PC-3 (cell line): ENCODE data around the gene RPP38. TPM values are rescaled to one million over a fixed set of nuclear protein-coding genes. Genes with fewer than 3 reads are reported as not detected.

Source experiments
- ATAC-seq: fragments of 200-7000 bp; cut with Tn5 transposase; 2 replicates; pipeline ENCODE4 v1.9.1; 2020; ENCODE audit warnings: mild to moderate bottlenecking, moderate library complexity
- BruUV-seq: library from RNA; stranded (reverse); fragments of 400-500 nt; replicated peaks from 2 replicates; lab custom pipeline; 2021; lab: Mats Ljungman, UMichigan
- CTCF ChIA-PET: fragments of 300-600 bp; sonication (Branson Sonifier 250); formaldehyde crosslinking; loops from one replicate; lab custom pipeline; 2022; ENCODE audit warnings: antibody characterized with exemption; lab: Charles Lee
- POLR2A ChIA-PET: fragments of 300-600 bp; sonication (Branson Sonifier 250); formaldehyde crosslinking; loops from one replicate; lab custom pipeline; 2022; ENCODE audit warnings: antibody characterized with exemption; ENCODE audit not compliant: unreplicated experiment; lab: Charles Lee
- DNase-seq: peaks from one replicate; pipeline ENCODE4 v3.0.0-alpha.2; 2015
- H2AFZ ChIP-seq: fragments of 300-600 bp; sonication (generic); 2 replicates; pipeline ENCODE4 v1.6.0; 2016; ENCODE audit warnings: antibody characterized with exemption, low read length
- H3F3A ChIP-seq: fragments of 300-600 bp; sonication (generic); one replicate; pipeline ENCODE4 v1.6.0; 2017; ENCODE audit warnings: antibody characterized with exemption, low read length, control low read depth, mild to moderate bottlenecking; ENCODE audit not compliant: unreplicated experiment
- H3K27ac ChIP-seq: fragments of 300-600 bp; sonication (generic); 2 replicates; pipeline ENCODE4 v1.5.1; 2016; ENCODE audit warnings: mild to moderate bottlenecking, low read length
- H3K27me3 ChIP-seq: fragments of 300-600 bp; sonication (generic); 2 replicates; pipeline ENCODE4 v1.6.1; 2016; ENCODE audit warnings: low read length, mixed read lengths
- H3K36me3 ChIP-seq: fragments of 300-600 bp; sonication (generic); 2 replicates; pipeline ENCODE4 v1.6.1; 2016; ENCODE audit warnings: low read depth, mixed run types, low read length, mixed read lengths
- H3K4me1 ChIP-seq: fragments of 300-600 bp; sonication (generic); 2 replicates; pipeline ENCODE4 v1.5.1; 2016; ENCODE audit warnings: low read length; ENCODE audit not compliant: insufficient read depth
- H3K4me2 ChIP-seq: fragments of 300-600 bp; sonication (generic); 2 replicates; pipeline ENCODE4 v1.6.0; 2016; ENCODE audit warnings: low read length
- H3K4me3 ChIP-seq: fragments of 300-600 bp; sonication (generic); 2 replicates; pipeline ENCODE4 v1.5.1; 2016; ENCODE audit warnings: mild to moderate bottlenecking, low read length, mixed read lengths
- H3K79me2 ChIP-seq: fragments of 300-600 bp; sonication (generic); 2 replicates; pipeline ENCODE4 v1.6.1; 2017; ENCODE audit warnings: low read length, mixed read lengths
- H3K9ac ChIP-seq: fragments of 300-600 bp; sonication (generic); 2 replicates; pipeline ENCODE4 v1.6.0; 2016; ENCODE audit warnings: mild to moderate bottlenecking, low read length
- H3K9me2 ChIP-seq: fragments of 300-600 bp; sonication (generic); replicated peaks from 2 replicates; pipeline ENCODE4 v1.6.1; 2016; ENCODE audit warnings: mixed run types, low read length, mixed read lengths
- H3K9me3 ChIP-seq: fragments of 300-600 bp; sonication (generic); 2 replicates; pipeline ENCODE4 v1.6.1; 2016; ENCODE audit warnings: low read length, mixed read lengths
- H4K20me1 ChIP-seq: fragments of 300-600 bp; sonication (generic); 2 replicates; pipeline ENCODE4 v1.6.1; 2016; ENCODE audit warnings: low read length, mixed read lengths
- CTCF ChIP-seq: fragments of 300-600 bp; sonication (generic); conservative IDR thresholded peaks from 2 replicates; pipeline ENCODE4 v1.5.1; 2017; ENCODE audit warnings: antibody characterized with exemption, low read depth, mild to moderate bottlenecking, low read length
- EZH2 ChIP-seq: fragments of 300-600 bp; sonication (generic); IDR thresholded peaks from one replicate; pipeline ENCODE4 v1.6.1; 2017; ENCODE audit warnings: antibody characterized with exemption, mild to moderate bottlenecking, low read length; ENCODE audit not compliant: unreplicated experiment
- EZH2phosphoT487 ChIP-seq: fragments of 300-600 bp; sonication (generic); IDR thresholded peaks from 2 replicates; pipeline ENCODE4 v1.6.1; 2018; ENCODE audit warnings: mild to moderate bottlenecking, antibody characterized with exemption, low read length, borderline replicate concordance
- intact Hi-C: fragments of 100-400 bp; cut with micrococcal nuclease; formaldehyde crosslinking; loops from 2 replicates; pipeline ENCODE4 v1.9.0; 2023
- total RNA-seq: library from RNA; depleted of rRNA; stranded (reverse); fragments of >200 nt; gene quantifications from 2 replicates; pipeline ENCODE4 v1.2.3, GENCODE V29; 2014

RPP38 gene
- total RNA-seq, 1 experiment from 2014 or later: 8.5 TPM

- H3K27me3 ChIP-seq: no peaks in the 10 kb centered on the region
- H3K4me1 ChIP-seq: peaks cover 12% of the 10 kb centered on the region
- H3K9ac ChIP-seq: no peak overlapping the region
- BruUV-seq: no TSS peak
- no peaks in the 10 kb centered on the region for H3K79me2 ChIP-seq
- no peaks in the 10 kb centered on the region for H3K9me3 ChIP-seq
- intact Hi-C loops: no loop called here
- peaks cover 15% of the 10 kb centered on the region for H3K36me3 ChIP-seq
- no peaks in the 10 kb centered on the region for H3K9me2 ChIP-seq
- no peak overlapping the region for H3K4me3 ChIP-seq
- ATAC-seq: no peak
- no peak overlapping the region for H3K27ac ChIP-seq
- ChIA-PET CTCF (no interaction called here), POLR2A (no interaction called here)
- TF ChIP-seq EZH2 (no peak), EZH2phosphoT487 (no peak), CTCF (no peak)
- H4K20me1 ChIP-seq: no peaks in the 10 kb centered on the region
- H3F3A ChIP-seq: no peaks in the 10 kb centered on the region
- no peak for DNase-seq
- H2AFZ ChIP-seq: no peak overlapping the region
- no peak overlapping the region for H3K4me2 ChIP-seq
Observed at GRCh38 chr10:15116225-15116624, 19.1 kb downstream of the RPP38 start.

DNA sequence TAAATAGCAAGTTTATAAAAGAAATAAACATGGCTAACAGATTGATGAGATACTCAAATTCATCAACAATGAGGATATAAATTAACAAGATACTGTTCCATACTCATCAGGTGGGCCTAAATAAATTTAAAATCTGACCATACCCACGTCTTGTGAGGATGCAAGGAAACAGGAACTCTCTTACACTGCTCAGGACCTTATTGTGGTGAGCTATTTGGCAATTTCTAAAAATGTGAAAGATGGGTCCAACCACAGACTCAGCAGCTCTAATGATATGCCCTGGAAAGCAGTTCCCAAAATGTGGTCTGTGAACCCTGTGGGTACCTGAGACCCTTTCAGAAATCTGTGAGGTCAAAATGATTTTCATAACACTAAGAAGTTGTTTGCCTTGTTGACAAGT is 21.5 kb downstream of the RPP38 start:
- Histone ChIP-seq H3K9me3 (no peaks in the 10 kb centered on the region), H3K27me3 (no peaks in the 10 kb centered on the region), H3K9ac (no peak overlapping the region), H2AFZ (no peak overlapping the region), H3K9me2 (no peaks in the 10 kb centered on the region), H4K20me1 (no peaks in the 10 kb centered on the region), H3K4me2 (no peak overlapping the region), H3K27ac (no peak overlapping the region), H3K4me3 (no peak overlapping the region), H3F3A (no peaks in the 10 kb centered on the region), H3K36me3 (peaks cover 11% of the 10 kb centered on the region), H3K4me1 (peaks cover 35% of the 10 kb centered on the region), H3K79me2 (no peaks in the 10 kb centered on the region)
- POLR2A ChIA-PET: no interaction called here
- no TSS peak for BruUV-seq
- no peak for ATAC-seq
- CTCF ChIA-PET: no interaction called here
- no peak for DNase-seq
- intact Hi-C loops: no loop called here
- TF ChIP-seq CTCF: no peak

DNA sequence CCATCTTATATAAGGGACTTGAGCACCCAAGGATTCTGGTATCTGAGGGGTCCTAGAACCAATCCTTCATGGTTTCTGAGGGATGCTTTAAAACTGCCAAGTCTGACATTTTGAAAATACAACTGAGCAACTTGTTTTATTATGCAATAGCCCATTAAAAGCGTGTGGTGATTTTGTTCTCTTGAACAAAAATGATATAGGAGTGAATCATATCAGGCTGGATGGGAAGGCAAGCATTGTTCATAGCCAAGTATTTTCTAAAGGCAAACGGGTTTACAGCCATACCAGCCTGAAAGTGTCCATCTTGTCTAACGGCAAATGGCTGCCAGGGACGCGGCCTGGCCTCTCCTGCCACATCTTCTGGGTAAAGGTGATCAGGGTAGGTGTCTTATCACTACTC is 23.4 kb downstream of the RPP38 start:
- H3K4me3 ChIP-seq: no peak overlapping the region
- intact Hi-C loops: loop anchor here (5.0 kb wide), 3 partner anchors 47 to 252 kb away; partner anchors contain the start of genes FAM171A1 and NMT2
- DNase-seq: peak; percentile 71
- H2AFZ ChIP-seq: 0 out of 2 replicates have a peak overlapping the region, but pooled peaks have one; percentile 45
- H3K4me1 ChIP-seq: peaks cover 43% of the 10 kb centered on the region
- ATAC-seq: peak; percentile 30; the same call in 1 of the 2 replicates
- peak overlapping the region; percentile 47 for H3K9ac ChIP-seq
- ChIA-PET POLR2A (no interaction called here), CTCF (no interaction called here)
- no peaks in the 10 kb centered on the region for H3K79me2 ChIP-seq
- peaks cover 11% of the 10 kb centered on the region for H3K36me3 ChIP-seq
- H3K27ac ChIP-seq: peak overlapping the region; percentile 98
- H3F3A ChIP-seq: no peaks in the 10 kb centered on the region
- no peaks in the 10 kb centered on the region for H4K20me1 ChIP-seq
- TF ChIP-seq EZH2 (no peak), CTCF (no peak), EZH2phosphoT487 (no peak)
- no peak overlapping the region for H3K4me2 ChIP-seq
- BruUV-seq: no TSS peak
- no peaks in the 10 kb centered on the region for H3K27me3 ChIP-seq
- H3K9me2 ChIP-seq: no peaks in the 10 kb centered on the region
- no peaks in the 10 kb centered on the region for H3K9me3 ChIP-seq
